Osteocyte (in vitro differentiated cells): Measurements from ENCODE around the gene HOXA6. TPM values are rescaled to one million over a fixed set of nuclear protein-coding genes. Genes with fewer than 3 reads are reported as not detected.

Experiments
- DNase-seq: peaks from one replicate; pipeline ENCODE4 v3.0.0; 2021; ENCODE audit warnings: mixed read lengths; ENCODE audit not compliant: unreplicated experiment; ENCODE audit errors: extremely low spot score
- H3K27ac Mint-ChIP-seq: one replicate; pipeline ENCODE4 v1.8.0; 2021; ENCODE audit warnings: mild to moderate bottlenecking, mixed read lengths; ENCODE audit not compliant: unreplicated experiment
- H3K27me3 Mint-ChIP-seq: one replicate; pipeline ENCODE4 v1.8.0; 2021; ENCODE audit warnings: mixed read lengths; ENCODE audit not compliant: unreplicated experiment
- H3K36me3 Mint-ChIP-seq: one replicate; pipeline ENCODE4 v1.8.0; 2021; ENCODE audit warnings: mixed read lengths; ENCODE audit not compliant: unreplicated experiment
- H3K4me1 Mint-ChIP-seq: one replicate; pipeline ENCODE4 v1.8.0; 2021; ENCODE audit warnings: mixed read lengths; ENCODE audit not compliant: unreplicated experiment
- H3K4me3 Mint-ChIP-seq: one replicate; pipeline ENCODE4 v1.8.0; 2021; ENCODE audit warnings: mild to moderate bottlenecking, moderate library complexity, mixed read lengths; ENCODE audit not compliant: unreplicated experiment
- H3K9me3 Mint-ChIP-seq: one replicate; pipeline ENCODE4 v1.8.0; 2021; ENCODE audit warnings: mixed read lengths; ENCODE audit not compliant: unreplicated experiment
- total RNA-seq: library from RNA; stranded (reverse); gene quantifications from 2 replicates; pipeline ENCODE4 v1.2.1, GENCODE V29; 2021
- TF ChIP-seq, protein P1 (sequence below): fragments of 200-600 bp; sonication (generic); IDR thresholded peaks from 2 replicates; pipeline ENCODE4 v1.5.0; 2021; ENCODE audit warnings: antibody characterized with exemption, mild to moderate bottlenecking, moderate library complexity

Gene HOXA6
- total RNA-seq, 1 donor from 2014 or later, result not detected

DNA sequence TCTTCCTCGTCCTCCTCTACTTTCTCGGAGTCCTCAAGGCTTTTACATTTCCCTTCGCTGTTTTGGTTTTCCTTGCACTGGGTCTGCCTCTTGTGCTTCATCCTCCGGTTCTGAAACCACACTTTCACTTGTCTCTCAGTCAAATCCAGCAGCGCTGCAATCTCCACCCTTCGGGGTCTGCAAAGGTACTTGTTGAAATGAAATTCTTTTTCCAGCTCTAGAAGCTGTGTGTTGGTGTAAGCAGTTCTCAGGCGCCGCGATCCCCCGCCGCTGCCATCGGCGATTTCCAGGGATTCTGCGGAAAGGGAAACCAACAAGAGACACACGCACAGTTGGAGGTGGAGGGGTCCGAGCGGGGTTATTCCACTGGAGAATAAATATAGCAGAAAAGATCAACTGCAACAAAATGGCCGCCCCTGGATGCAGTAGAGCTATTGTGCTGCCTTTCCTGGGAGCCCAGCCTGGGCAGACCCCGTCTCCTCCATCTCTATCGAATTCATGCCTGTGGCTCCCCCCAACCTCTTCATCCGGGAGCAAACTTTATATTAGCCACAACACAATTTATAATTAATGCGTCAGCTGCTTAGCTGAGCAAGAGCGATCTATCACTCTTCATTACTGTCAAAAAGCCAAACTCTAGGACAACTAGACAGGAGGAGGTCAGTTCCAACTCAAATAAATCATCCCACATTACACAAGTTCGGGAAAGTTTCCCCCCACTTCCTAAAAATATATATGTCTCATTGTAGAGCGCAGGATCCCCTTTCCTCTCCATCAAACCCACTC lies 46.2 kb downstream of the HOXA6 start:
- peaks cover 3% of the 10 kb centered on the region for H3K36me3 Mint-ChIP-seq
- no peak for DNase-seq
- H3K27me3 Mint-ChIP-seq, result peaks cover 97% of the 10 kb centered on the region
- no peak overlapping the region for H3K27ac Mint-ChIP-seq
- peaks cover 19% of the 10 kb centered on the region for H3K4me1 Mint-ChIP-seq
- H3K4me3 Mint-ChIP-seq, result peak overlapping the region; percentile 53
- H3K9me3 Mint-ChIP-seq, result no peaks in the 10 kb centered on the region
- TF ChIP-seq, protein P1, sequence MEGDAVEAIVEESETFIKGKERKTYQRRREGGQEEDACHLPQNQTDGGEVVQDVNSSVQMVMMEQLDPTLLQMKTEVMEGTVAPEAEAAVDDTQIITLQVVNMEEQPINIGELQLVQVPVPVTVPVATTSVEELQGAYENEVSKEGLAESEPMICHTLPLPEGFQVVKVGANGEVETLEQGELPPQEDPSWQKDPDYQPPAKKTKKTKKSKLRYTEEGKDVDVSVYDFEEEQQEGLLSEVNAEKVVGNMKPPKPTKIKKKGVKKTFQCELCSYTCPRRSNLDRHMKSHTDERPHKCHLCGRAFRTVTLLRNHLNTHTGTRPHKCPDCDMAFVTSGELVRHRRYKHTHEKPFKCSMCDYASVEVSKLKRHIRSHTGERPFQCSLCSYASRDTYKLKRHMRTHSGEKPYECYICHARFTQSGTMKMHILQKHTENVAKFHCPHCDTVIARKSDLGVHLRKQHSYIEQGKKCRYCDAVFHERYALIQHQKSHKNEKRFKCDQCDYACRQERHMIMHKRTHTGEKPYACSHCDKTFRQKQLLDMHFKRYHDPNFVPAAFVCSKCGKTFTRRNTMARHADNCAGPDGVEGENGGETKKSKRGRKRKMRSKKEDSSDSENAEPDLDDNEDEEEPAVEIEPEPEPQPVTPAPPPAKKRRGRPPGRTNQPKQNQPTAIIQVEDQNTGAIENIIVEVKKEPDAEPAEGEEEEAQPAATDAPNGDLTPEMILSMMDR, result no peak

DNA sequence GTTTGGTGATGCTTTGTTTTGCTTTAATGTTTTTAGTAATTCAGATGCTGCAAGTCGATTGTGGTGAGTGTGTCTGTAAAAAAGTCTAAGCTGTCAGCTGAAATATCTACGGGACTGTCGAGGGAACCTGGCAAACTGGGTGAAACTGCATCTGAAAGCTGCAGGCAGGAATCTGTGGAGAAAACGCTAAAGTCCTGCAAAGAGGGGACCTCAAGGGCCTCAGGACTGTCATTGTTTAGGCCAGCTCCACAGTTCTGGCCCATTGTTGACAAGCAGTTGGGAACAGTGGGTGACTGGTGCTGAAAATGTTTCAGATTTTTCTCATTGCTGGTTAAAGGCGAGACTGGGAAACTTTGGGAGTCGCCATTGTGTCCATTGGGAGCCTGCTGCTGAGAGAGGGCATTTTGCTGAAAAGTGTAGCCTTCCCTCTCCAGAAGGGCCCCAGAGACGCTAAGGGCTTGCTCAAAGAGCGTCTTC lies 46.8 kb downstream of the HOXA6 start:
- Mint-ChIP-seq H3K27me3 (peaks cover 94% of the 10 kb centered on the region), H3K27ac (no peak overlapping the region), H3K9me3 (no peaks in the 10 kb centered on the region), H3K4me1 (peaks cover 20% of the 10 kb centered on the region), H3K36me3 (peaks cover 3% of the 10 kb centered on the region), H3K4me3 (no peak overlapping the region)
- DNase-seq, result no peak
- TF ChIP-seq, protein P1, result no peak

DNA sequence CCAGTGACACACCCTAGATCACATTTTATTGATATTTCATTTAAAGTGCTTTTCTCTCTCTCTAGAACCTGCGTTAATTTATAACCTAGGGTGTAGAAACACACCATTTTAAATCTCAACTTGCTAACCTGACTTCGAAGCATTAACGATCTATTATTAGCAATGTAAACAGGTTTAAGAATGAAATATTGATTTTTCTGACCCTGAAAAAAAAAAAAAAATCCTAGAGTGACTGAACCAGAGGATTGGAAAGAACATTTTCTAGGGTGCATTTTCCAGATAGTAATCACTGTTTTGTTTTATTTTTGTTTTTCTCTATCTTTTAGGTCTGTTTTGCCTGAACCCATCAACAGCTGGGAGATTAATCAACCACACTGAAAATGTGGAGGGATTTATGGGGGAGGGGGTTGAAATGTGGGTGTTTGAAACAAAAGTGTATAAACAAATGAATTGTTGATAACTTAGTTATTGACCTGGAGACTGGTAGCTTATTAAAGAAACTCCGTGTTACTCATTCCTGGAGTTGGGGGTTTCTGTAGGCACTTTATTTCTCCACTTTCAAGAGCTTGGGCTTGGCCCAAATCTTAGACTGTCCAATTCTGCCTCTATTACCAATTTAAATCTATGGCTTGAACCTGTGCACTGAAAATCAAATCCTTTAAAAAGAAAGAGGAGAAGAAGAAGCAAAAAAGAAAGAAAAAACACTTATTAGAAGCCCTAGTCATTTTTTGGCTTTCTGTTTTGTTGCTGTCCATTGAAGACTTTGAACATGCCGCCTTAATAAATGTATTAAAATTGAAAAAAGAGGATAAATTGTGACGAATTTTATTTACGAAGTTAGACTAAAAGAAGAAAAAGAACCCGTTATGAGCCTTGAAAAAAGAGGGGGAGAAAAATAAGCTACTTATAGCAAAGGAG lies 47.9 kb downstream of the HOXA6 start:
- H3K9me3 Mint-ChIP-seq, result no peaks in the 10 kb centered on the region
- peaks cover 94% of the 10 kb centered on the region for H3K27me3 Mint-ChIP-seq
- peaks cover 21% of the 10 kb centered on the region for H3K4me1 Mint-ChIP-seq
- H3K4me3 Mint-ChIP-seq, result no peak overlapping the region
- no peak for DNase-seq
- TF ChIP-seq, protein P1, result no peak
- peaks cover 3% of the 10 kb centered on the region for H3K36me3 Mint-ChIP-seq
- H3K27ac Mint-ChIP-seq, result no peak overlapping the region

DNA sequence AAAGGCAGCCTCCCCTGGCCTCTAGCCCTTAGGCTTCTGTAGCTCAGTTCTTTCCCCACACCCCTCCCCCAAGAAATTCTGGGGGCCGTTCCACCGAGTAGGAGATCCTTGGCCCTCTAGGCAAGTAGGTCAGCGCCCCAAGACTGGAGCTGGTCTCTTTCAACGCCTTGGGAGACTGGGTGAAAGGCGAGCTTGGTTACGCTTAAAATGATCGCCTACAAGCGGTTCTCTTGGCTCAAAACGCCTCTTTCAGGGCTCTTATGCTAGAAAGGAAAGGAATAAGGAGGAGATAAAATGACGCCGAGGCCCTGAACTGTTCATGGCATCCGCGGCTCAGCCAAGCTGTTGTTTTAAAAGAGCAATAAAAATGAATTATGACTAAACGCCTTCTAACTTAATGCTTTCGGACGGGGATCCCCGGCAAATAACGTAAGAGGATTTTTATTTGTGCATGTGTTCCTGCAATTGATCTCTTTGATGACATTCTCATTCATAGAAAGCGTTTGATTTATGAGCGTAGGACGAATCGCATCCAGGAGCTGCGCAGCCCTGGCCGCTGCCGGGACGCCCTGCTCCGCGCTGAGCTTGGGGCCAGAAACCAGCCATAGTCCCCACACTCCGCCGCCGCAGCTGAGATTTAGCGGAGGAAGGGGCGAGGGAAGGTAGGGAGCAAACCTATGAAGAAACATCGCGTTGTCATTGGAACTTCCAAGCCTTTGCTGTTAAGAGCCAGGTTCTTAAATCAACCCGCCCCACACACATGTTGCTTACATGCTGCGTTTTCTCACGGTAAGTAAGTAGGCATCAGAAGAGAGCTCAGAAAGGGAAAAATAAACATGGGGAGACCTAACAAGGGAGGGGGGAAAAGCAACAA lies 48.8 kb downstream of the HOXA6 start:
- Mint-ChIP-seq H3K4me1 (peaks cover 21% of the 10 kb centered on the region), H3K27me3 (peaks cover 94% of the 10 kb centered on the region), H3K4me3 (no peak overlapping the region), H3K36me3 (peaks cover 3% of the 10 kb centered on the region), H3K27ac (no peak overlapping the region), H3K9me3 (no peaks in the 10 kb centered on the region)
- TF ChIP-seq, protein P1, result no peak
- no peak for DNase-seq
